HG02759 (cell line): ENCODE results near the gene PODXL.
"Not testable (repeated sequence)": the region's sequence is repeated elsewhere in the genome, so short reads cannot be mapped to it uniquely, and the experiment has no call there.

Experiments used
- ATAC-seq: cut with Tn5 transposase; IDR thresholded peaks from one replicate; pipeline ENCODE4 v1.9.1; 2021; ENCODE audit warnings: mild to moderate bottlenecking, moderate library complexity; ENCODE audit not compliant: unreplicated experiment

PODXL gene

DNA sequence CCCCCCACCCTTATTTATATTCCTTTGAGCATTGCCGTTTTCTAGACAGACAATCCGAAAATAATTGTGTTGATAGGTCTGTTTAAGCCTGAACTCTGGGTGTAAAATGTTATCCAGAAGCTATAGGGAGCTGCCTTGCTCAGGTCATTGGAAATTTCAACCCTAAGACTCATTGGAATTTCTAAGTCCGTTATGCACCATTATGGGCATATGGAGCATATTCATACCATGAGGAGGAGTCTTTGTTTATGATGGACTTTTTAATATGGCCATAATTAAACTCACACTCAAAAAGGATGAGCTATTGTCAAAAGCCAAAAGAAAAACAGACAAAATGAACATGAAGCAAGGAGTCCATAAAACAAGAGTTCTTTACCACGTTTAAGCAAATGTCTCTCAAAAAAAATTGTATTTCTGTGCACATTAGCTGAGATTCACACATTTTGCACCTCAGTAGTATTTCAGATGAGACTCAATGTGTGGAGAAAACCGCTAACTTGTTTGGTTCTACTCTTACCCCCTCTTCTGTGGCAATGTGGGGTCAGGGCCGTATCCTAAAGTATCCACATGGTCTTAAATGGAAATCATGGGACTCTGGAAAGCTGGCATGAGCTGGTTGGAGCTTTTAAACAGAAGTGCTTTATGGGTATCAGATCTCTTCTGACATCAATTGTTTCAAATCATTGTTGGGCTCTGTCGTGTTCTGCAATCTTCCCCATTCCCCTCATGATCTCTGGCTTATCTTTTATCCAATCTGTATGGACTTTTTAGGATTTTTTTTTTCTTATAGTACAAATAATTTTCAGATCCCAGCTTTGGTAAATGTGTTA lies 60.5 kb downstream of the PODXL start:
- no peak for ATAC-seq

DNA sequence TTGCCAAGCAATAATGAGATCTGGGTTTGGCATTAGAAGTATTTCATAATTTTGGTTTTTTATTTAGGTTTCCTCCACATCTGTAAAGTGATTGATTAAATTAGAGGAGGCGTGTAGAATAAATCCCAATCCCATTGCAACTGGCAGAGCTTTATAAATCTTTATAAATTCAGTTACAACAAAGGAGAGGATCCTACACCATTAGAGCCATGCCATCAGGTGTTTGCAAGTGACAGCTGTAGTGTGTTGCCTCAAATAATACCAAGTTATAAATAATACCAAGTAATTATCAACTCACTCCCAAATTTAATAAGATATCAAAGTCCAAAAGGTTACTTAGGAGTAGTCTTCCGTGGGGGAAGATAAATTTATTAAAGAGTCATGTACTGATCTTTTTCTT lies 62.2 kb downstream of the PODXL start:
- no peak for ATAC-seq

DNA sequence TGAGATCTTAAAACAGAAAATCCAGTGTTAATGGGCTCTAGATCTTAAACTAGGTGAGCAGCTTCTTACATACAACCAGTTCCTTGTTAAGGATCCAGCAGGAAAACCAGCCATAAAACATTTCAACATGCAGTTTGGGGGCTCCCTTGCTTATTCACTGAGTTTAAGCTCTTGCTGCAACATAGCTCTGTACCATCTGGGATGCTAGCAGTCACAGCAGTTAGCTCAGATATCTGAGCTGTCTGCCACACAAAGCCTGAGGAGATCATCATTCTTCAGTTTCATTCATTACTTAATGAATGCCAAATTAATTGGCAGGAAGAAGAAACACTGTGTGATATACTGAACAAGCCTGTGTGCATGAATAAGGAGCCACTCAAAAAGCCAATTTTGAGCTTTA lies 62.8 kb downstream of the PODXL start:
- no peak for ATAC-seq

DNA sequence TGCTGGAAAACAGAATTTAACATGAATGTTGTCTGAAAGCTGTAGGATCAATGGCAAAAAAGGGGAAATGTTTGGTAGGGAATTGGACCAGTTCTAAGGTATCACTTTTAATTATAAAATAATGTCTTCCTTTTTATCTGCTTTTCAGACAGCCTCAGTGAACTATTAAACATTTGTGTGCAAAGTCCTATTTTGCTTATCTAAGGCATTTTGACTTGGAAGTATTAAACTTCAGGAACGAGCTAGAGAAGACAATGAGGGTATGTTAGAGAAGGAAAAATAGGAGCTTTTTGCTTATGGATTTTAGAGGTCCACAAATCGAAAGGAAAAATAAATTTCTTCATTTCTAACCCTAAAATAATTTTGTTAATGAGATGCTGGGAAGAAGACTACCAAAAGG lies 63.3 kb downstream of the PODXL start:
- ATAC-seq, result no peak

DNA sequence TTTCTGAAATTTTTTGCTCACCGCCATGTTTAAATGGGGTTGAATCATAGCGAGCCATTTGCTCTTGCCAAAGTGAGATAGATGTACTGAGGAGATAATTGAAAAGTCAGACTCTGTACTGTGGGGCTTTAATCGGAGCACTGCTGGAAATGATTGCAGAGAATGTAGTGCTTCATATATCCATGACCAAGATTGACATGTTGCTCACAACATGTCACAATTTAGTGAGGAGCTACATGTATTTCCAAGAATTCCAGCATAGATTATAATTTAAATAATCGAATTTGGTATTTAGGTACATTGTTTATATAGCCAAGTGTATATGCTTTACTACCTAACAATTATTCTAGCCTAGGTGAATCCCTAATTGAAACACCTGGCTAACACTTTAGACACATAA lies 66.5 kb downstream of the PODXL start:
- no peak for ATAC-seq

DNA sequence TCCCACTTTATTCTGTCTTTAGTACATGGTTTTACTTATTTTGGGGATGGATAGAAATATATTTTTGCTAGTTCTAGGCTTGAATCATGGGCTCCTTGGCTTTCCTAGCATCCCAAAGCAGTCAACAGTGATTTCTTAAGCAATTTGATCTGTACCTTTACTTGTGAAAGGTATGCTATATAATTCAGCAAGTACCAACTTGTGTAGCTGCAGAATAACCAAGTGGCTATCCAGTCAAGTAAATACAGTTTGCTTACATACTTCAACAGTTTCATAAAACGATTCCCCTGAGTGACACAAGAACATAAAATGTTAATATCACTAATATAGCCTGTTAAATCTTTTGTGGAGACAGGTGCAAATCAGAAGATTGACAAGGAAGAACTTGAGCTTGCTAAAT lies 67.2 kb downstream of the PODXL start:
- ATAC-seq, result no peak

DNA sequence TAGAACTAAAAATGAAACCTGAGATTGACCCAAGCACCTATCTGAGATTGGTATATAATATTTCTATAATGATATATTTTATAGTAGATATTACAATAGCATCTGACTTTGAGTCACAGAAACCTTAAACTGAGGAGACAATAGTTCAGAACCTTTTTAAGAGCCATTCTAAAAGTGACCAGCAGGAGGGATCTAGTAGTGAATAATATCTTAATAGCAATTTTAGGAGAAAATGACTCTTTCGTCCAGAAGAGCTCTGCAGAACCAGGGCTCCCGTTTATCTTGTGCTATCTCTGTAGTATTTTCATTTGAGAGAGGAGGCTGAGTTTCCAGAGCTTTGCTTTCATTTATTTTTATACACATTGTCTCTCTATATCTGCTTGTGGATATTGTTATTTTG lies 68.1 kb downstream of the PODXL start:
- no peak for ATAC-seq

DNA sequence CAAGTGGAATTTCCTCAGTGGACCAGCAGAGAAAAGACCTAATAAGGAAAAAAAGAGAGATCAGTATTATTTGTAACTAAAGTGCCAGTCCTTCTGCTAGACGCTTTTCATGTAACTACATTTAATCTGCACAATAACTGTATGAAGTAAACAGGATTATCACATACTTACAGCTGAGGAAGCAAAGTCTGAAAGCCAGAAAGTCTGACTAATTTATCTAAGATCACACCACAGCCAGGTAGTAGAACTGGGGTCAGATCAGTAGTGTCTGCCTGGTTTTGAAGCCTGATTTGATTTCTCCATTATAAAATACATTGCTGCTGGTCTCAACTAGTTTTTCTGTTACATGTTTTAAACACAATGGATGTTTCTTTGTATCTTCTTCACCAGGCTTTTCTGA lies 69.2 kb downstream of the PODXL start:
- ATAC-seq, result no peak

DNA sequence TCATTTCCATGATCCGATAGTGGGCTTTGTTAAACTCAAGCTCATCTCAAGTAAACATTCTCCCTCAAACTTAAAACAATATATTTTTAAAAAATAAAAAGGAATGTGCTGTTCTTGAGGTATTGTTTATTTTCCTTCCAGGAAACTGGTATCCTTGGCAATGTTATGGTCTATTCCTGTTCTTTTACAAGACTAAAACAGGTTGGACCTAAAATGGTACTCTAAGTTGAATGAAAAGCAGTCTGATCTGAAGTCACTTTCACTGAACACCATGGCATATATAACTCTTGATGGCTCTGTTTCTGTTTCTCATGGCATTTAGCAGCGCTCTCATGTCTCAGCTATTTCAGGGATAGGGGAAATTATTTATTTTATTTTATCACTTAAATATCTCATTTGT lies 70.1 kb downstream of the PODXL start:
- ATAC-seq, result no peak

DNA sequence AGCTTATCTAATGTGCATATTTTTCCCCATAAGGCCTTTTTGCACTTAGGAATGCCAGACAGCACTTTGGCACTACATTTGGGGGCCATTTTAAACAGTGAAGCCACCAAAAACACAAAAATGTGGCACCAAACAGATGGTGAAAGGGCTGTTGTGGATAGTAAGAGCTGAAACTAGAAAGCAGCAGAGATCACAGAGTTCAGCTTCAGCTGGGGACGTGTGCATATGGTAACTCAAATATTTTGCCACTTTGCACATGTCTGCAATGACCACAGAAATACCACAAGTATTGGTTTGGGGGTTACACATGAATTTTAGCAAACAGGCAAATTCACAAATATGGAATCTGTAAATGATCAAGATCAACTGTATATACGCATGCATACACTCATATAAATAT lies 72.8 kb downstream of the PODXL start:
- ATAC-seq, result no peak

DNA sequence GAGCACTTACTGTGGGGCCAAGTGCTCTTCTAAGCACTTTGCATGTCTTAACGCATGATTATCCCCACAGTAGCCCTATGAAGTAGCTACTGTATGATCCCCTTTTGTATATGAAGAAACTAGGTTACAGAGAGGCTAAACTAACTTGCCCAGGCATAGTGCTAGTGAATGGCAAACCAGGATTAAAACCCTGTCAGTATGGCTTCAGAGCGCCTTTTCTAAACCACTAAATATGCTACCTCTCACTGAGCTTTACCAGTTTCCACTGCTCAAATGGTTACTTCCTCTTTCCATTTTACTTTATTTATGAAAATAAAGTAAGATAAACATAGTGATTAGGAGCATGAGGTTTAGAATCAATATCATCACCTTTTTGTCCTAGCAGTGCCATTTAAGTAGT lies 73.6 kb downstream of the PODXL start:
- no peak for ATAC-seq

DNA sequence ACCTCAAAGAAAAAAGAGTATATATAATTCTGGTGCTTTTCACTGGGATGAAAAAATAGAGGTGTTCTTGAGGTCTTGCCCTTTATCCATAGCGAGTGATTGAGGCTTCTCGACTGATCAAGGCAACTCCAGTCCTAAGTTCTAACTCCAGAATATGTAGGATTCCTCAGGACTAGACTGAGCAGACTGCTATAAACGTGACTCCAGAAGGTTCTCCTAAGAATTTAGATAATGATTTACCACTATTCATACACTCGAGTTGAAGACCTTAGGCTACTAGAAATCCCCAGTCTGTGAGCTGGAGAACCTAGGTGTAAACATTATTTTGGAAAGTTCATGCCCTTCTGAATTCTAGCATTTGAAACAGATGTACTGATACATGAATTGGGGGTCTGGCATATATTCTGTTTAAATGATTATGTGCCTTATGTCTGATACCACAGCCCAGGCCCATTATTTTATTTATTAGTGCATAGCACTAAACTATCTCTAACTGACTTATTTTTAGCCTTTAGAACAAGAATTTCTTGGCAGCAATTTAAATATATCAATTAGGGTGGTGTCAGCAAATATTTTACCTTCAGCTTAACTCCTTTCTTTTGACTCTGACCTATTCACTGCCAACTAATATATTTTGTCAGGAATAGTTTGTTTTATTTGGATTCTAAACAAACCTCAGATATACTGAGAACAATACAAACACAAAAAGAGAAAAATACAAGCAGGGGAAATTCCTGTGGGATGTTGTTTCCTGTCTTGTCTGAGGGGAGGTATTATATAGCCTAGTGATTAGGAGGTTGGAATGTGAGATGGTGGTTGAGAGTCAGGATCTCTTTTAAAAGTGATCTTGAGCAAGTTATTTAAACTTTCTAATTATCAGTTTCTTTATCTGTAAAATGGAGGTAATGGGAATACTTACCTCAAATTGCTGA lies 75.8 kb downstream of the PODXL start:
- ATAC-seq, result no peak

DNA sequence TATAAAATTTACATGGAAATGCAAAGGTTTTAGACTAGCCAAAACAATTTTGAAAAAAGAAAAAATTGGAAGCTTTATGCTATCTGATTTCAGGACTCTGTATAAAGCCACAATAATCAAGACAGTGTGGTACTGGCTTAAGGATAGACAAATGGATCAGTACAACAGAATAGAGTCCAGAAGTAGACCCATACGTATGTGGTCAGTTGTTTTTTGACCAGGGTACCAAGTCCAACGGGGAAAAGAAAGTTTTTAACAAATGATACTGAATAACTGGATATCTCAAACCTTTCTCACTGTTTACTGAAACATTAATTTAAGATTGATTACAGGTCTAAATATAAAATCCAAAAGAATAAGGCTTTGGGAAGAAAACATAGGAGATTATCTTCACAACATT lies 79.7 kb downstream of the PODXL start:
- no peak for ATAC-seq

DNA sequence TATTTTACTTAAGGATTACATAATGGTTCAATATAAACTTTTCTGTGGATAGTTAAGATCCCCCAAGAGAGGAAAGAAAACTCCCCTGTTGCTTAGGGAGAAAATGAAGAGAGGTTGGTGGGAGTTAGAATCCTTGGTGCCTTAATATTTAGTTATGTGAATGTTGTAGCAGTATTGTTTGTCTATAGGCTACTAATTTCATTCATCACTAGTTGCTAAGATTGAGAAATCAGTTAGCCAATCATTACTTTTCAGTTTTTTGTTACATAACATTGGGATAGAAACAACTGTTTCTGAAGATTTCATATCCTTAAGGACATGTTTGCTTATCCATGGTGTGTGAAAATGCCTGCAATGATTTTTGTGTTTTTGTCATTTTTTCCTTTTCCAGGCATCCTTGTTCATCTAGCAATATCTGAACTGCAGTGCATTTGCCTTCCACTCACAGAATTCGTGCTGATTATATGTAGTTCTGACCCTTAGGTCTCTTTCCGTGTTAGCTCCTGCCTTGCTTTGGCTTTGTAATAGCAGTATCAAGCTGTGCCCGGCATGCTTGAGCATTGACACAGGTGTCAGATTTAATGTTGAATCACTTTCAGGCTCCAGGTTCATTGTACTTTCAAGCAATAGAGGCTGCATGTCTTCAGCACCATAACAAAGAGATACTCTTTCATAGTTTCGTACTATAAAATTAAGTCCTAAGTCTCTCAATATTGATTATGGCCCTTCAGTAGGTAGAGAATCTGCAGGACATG lies 85.0 kb downstream of the PODXL start:
- ATAC-seq, result no peak

DNA sequence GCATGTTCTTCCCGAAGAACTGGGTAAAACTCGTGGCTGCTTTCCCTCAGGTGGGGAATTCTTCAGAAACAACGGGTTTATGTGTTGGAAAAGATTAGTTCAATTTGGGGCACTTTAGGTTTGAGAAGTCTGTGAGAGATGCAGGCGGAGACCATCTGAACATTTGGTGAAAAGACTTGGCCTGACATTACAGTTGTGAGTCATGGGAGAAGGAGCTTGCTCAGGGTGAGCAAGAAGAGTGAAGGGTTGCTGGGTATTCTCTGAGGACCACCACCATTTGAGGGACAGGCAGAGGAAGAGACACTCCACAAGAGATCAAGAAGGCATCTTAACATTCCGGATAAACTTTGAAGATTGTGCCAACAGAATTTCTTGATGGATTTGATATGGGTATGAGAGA lies 88.6 kb downstream of the PODXL start:
- ATAC-seq, result no peak

DNA sequence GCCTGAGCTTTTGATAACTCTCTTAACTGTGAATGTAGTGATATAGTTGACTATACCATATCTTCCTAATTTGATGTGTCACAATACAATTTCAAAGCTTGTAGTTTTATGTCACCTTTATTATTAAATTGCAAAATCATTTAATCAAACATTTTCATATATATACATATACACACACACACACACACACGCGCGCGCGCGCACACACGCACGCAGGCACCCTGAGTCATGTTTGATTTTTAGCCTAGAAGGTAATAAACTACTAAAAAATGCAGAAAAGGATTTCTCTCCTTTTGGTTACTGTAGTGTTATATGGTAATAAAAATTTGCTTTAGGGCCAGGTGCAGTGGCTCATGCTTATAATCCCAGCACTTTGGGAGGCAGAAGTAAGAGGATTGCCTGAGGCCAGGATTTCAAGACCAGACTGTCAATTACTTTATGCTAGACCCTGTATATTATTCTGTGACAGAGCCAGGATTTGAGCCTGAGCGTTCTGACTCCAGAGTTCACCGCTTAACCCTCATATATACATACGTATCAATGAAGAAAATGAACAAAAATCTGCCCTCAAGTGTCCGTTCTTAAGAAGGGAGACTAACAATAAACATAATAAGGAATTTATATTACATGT lies 89.6 kb downstream of the PODXL start:
- no peak for ATAC-seq

DNA sequence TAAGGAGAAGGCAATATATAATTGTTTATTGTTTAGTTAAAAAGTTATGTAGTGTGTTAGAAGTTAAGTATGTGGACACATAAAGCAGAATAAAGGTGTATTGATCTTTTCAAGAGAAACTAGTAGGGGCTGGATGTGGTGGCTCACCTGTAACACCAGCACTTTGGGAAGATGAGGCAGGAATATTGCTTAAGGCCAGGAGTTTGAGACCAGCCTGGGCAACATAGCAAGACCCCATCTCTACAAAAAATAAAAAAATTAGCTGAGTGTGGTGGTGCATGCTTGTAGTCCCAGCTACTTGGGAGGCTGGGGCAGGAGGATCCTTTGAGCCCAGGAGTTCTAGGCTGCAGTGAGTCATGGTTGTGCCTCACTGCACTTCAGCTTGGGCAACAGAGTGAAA lies 93.7 kb downstream of the PODXL start:
- not testable (repeated sequence) for ATAC-seq

DNA sequence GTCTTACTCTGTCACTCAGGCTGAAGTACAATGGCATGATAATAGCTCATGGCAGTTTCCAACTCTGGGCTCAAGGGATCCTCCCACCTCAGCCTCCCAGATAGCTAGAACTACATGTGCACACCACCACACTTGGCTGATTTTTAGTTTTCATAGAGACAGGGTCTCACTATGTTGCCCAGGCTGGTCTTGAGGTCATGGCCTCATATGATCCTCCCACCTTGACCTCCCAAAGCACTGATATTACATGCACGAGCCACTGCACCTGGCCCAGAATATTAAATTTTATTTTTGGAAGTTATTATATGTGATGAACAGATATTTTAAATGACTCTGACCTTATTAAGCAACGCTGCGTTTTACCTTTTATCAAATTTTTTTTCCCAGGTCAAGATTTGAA lies 94.4 kb downstream of the PODXL start:
- ATAC-seq, result no peak

DNA sequence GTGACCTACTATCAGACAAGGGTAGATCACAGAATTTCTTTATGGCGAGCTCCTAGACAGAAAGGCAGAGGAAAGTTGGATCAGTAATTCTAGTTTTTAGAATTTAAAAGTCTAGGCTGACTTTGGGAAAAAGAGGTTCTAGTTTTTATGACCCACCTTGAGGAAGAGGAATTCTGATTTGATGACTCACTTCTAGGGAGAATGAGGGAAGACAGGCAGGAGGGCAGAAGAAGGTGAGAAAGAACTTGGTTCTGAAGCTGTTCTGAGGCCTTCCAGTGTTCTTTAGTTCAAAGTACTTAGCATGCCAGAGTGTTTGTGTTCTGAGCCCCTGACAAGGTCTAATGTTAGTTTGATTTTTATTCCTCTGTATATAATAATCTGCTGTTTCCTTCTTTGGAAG lies 97.2 kb downstream of the PODXL start:
- ATAC-seq, result no peak

DNA sequence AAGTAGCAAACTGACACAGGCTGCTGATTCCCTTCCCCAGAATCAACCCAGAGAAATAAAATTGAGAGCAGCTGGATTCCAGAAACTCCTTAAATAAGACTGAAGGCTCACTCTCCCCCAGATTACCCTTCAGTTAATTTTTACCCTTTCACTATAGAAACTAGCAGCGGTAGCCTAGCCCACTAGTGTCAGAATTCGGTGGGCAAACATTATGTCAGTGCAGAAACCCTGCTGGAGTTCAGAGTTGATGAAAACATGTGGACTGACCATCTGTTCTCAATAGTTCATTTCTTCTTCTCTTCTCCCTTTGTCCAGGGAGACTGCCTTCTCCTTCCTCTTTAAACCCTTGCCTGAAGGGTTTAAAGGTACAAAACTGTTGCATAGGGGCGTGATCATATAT lies 100.1 kb downstream of the PODXL start:
- no peak for ATAC-seq

DNA sequence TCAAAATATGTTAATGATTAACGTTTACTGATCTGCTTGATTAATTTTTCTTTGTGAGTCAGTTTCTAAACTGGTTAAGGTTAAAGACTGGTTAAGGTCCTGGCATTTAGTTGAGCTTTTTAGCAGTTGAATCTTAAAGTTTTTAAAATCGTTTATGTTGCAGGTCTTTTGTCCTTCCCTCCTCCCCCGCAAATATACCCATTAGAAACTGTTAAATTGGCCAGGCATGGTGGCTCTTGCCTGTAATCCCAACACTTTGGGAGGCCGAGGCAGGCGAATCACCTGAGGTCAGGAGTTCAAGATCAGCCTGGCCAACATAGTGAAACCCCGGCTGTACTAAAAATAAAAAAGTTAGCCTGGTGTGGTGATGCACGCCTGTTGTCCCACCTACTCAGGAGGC lies 100.9 kb downstream of the PODXL start:
- ATAC-seq, result no peak
